Mesenchymal stem cell (in vitro differentiated cells and primary cell): ENCODE results near the gene APCDD1.

Experiments
- DNase-seq: peaks from one replicate; pipeline ENCODE4 v3.0.0-alpha.2; 2013
- H2AFZ ChIP-seq: one replicate; pipeline ENCODE4 v1.6.1; 2013; ENCODE audit warnings: low read depth, mild to moderate bottlenecking, control low read depth, inconsistent platforms, low read length, moderate library complexity
- H2AK5ac ChIP-seq: 2 replicates; pipeline ENCODE4 v1.6.1; 2013; ENCODE audit warnings: low read length, moderate library complexity, mild to moderate bottlenecking, inconsistent platforms; ENCODE audit not compliant: severe bottlenecking
- H2BK120ac ChIP-seq: one replicate; pipeline ENCODE4 v1.6.1; 2013; ENCODE audit warnings: low read depth, mild to moderate bottlenecking, inconsistent platforms, low read length, moderate library complexity
- H2BK12ac ChIP-seq, 2 experiments: one replicate each; pipeline ENCODE4 v1.6.1; 2013; ENCODE audit warnings: inconsistent platforms in 2 of 2, low read length in 2 of 2, mild to moderate bottlenecking in 2 of 2, moderate library complexity in 2 of 2, control low read depth in 1 of 2
- H2BK15ac ChIP-seq: one replicate; pipeline ENCODE4 v1.6.1; 2013; ENCODE audit warnings: mild to moderate bottlenecking, low read depth, inconsistent platforms; ENCODE audit not compliant: poor library complexity, severe bottlenecking
- H2BK5ac ChIP-seq: 2 replicates; pipeline ENCODE4 v1.6.1; 2013; ENCODE audit warnings: low read depth, mild to moderate bottlenecking, low read length, control low read depth, inconsistent platforms; ENCODE audit not compliant: poor library complexity, severe bottlenecking
- H3K14ac ChIP-seq, 2 experiments: one replicate each; pipeline ENCODE4 v1.6.1; 2013; ENCODE audit warnings: inconsistent platforms in 2 of 2, low read length in 2 of 2, control low read depth in 1 of 2, mild to moderate bottlenecking in 1 of 2, moderate library complexity in 1 of 2
- H3K18ac ChIP-seq, 2 experiments: one replicate each; pipeline ENCODE4 v1.6.1; 2013; ENCODE audit warnings: inconsistent platforms in 2 of 2, low read length in 2 of 2, control low read depth in 1 of 2, low read depth in 1 of 2, mild to moderate bottlenecking in 1 of 2
- H3K23ac ChIP-seq, 2 experiments: one replicate each; pipeline ENCODE4 v1.6.1; 2013; ENCODE audit warnings: inconsistent platforms in 2 of 2, low read length in 2 of 2, mild to moderate bottlenecking in 2 of 2, moderate library complexity in 2 of 2, control low read depth in 1 of 2
- H3K27ac ChIP-seq: 2 replicates; pipeline ENCODE4 v1.5.1; 2013; ENCODE audit warnings: mild to moderate bottlenecking, moderate library complexity, low read length, control low read depth, inconsistent platforms; ENCODE audit not compliant: poor library complexity, severe bottlenecking
- H3K27me3 ChIP-seq, 2 experiments: 2 replicates each; pipeline versions ENCODE4 v1.6.1 to v1.7.0; 2013; ENCODE audit warnings: low read length in 2 of 2, mild to moderate bottlenecking in 2 of 2, moderate library complexity in 2 of 2, control low read depth in 1 of 2, inconsistent platforms in 1 of 2; ENCODE audit not compliant: control insufficient read depth in 1 of 2, insufficient read depth in 1 of 2
- H3K36me3 ChIP-seq, 2 experiments: 2 replicates each; pipeline versions ENCODE4 v1.6.1 to v1.7.0; 2013; ENCODE audit warnings: low read length in 2 of 2, control low read depth in 1 of 2, inconsistent platforms in 1 of 2, low read depth in 1 of 2, mild to moderate bottlenecking in 1 of 2; ENCODE audit not compliant: insufficient read depth in 2 of 2, control insufficient read depth in 1 of 2
- H3K4ac ChIP-seq, 2 experiments: one replicate each; pipeline ENCODE4 v1.6.1; 2013; ENCODE audit warnings: inconsistent platforms in 2 of 2, low read length in 2 of 2, mild to moderate bottlenecking in 2 of 2, moderate library complexity in 2 of 2, control low read depth in 1 of 2, low read depth in 1 of 2
- H3K4me1 ChIP-seq: 2 replicates; pipeline ENCODE4 v1.6.1; 2013; ENCODE audit warnings: low read depth, low read length, control low read depth; ENCODE audit not compliant: control insufficient read depth, insufficient read depth
- H3K4me2 ChIP-seq: 2 replicates; pipeline ENCODE4 v1.6.1; 2013; ENCODE audit warnings: low read length, mild to moderate bottlenecking, inconsistent platforms; ENCODE audit not compliant: poor library complexity, severe bottlenecking
- H3K4me3 ChIP-seq, 2 experiments: 2 replicates each; pipeline versions ENCODE4 v1.5.1 to v1.7.0; 2013; ENCODE audit warnings: low read length in 2 of 2, mild to moderate bottlenecking in 2 of 2, control low read depth in 1 of 2, low read depth in 1 of 2; ENCODE audit not compliant: insufficient read depth in 1 of 2
- H3K79me1 ChIP-seq: replicated peaks from 2 replicates; pipeline ENCODE4 v1.6.1; 2013; ENCODE audit warnings: mild to moderate bottlenecking, control low read depth, low read length, inconsistent platforms; ENCODE audit not compliant: poor library complexity, severe bottlenecking
- H3K9ac ChIP-seq: 2 replicates; pipeline ENCODE4 v1.7.0; 2013; ENCODE audit warnings: mild to moderate bottlenecking, low read length, moderate library complexity
- H3K9me3 ChIP-seq: 2 replicates; pipeline ENCODE4 v1.7.0; 2013; ENCODE audit warnings: mild to moderate bottlenecking, low read length; ENCODE audit not compliant: control insufficient read depth
- H4K8ac ChIP-seq: one replicate; pipeline ENCODE4 v1.6.1; 2013; ENCODE audit warnings: inconsistent platforms, mild to moderate bottlenecking, low read length, moderate library complexity
- H4K91ac ChIP-seq: one replicate; pipeline ENCODE4 v1.6.1; 2013; ENCODE audit warnings: mild to moderate bottlenecking, low read length, inconsistent platforms
- whole genome bisulfite sequencing: methylation state at CpG from one replicate; pipeline ENCODE4 v1.1.7; 2013; ENCODE audit warnings: mixed read lengths; 5-methylcytosine and 5-hydroxymethylcytosine counted together

APCDD1 gene

DNA sequence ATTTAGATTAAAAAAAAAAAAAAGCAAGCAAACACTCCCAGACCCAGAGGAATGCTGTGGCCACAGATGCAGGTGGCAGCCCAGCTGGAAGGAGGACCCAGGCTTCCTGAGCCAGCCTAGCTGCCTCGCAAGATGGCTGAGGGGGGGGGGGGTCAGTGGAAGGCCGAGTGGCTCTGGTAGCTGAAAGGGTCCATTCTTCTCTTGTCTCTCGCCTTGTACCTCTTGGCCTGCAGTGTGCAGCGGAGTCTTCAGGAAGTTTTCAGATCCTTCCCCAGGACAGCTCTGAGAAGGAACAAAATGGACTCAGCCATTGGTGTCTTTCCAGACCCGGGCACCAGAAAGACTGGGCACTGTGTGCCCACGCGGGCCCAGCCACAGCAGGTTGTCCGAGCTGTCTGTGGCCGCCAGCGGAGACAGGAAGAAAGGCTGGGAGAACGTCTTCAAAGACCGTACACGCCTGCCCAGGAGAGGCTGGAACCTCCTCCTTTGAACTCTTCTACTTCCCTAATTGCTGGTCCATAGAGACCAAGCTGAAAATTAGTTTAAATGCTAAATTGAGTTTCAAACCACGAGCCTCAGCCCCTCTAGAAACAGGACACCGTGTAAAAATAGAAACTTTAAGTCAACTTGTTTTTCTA, 21.3 kb downstream of the APCDD1 start:
- no peak overlapping the region for H2BK120ac ChIP-seq
- 95% methylated on average over 15 of the region's 15 CpGs for WGBS
- H3K9ac ChIP-seq: no peak overlapping the region
- no peak overlapping the region for H3K14ac ChIP-seq
- H3K79me1 ChIP-seq: no peaks in the 10 kb centered on the region
- no peak overlapping the region for H2BK5ac ChIP-seq
- H2AFZ ChIP-seq: no peak overlapping the region
- no peak overlapping the region for H3K4ac ChIP-seq
- no peak for DNase-seq
- H4K8ac ChIP-seq: no peak overlapping the region
- no peak overlapping the region for H3K23ac ChIP-seq
- no peak overlapping the region for H3K4me3 ChIP-seq
- no peak overlapping the region for H3K18ac ChIP-seq
- H3K36me3 ChIP-seq: peaks cover 0 to 4% of the 10 kb centered on the region in 2 experiments
- H4K91ac ChIP-seq: no peak overlapping the region
- H3K4me1 ChIP-seq: peaks cover 2% of the 10 kb centered on the region
- peaks cover 9 to 44% of the 10 kb centered on the region in 2 experiments for H3K27me3 ChIP-seq
- no peak overlapping the region for H2BK12ac ChIP-seq
- H3K4me2 ChIP-seq: no peak overlapping the region
- H2BK15ac ChIP-seq: no peak overlapping the region
- H2AK5ac ChIP-seq: no peak overlapping the region
- H3K9me3 ChIP-seq: no peaks in the 10 kb centered on the region
- H3K27ac ChIP-seq: no peak overlapping the region

DNA sequence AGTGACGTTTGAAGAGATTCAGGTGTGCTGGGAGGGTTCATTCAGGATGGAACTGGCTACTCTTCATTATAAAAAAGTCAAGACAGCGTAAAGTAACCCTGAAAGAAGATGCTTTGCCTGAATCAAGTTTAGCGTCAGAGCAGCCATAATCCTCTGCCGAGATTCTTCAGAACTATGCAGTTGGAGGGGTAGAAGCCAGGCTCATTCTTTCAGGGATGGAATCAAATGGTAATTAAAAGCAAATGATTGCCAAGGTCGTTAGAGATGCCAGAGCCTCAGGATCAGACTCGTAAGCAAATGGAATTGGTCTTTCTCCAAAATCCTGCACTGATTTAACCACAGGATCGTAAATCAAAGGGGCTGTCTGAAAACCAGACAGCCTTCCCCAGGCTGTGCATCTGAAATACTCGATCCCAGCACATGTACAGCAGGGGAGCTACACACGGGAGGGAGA, 21.9 kb downstream of the APCDD1 start:
- no peak overlapping the region for H2BK15ac ChIP-seq
- peaks cover 0 to 4% of the 10 kb centered on the region in 2 experiments for H3K36me3 ChIP-seq
- WGBS: 55% methylated on average over 9 of the region's 9 CpGs
- no peak overlapping the region for H2AFZ ChIP-seq
- H3K9ac ChIP-seq: no peak overlapping the region
- H3K23ac ChIP-seq: no peak overlapping the region
- H4K8ac ChIP-seq: no peak overlapping the region
- H3K4me1 ChIP-seq: peaks cover 2% of the 10 kb centered on the region
- H3K27me3 ChIP-seq: peaks cover 9 to 44% of the 10 kb centered on the region in 2 experiments
- H3K27ac ChIP-seq: no peak overlapping the region
- no peak overlapping the region for H2BK120ac ChIP-seq
- H2BK12ac ChIP-seq: no peak overlapping the region
- H3K18ac ChIP-seq: no peak overlapping the region
- H3K4me2 ChIP-seq: no peak overlapping the region
- H3K9me3 ChIP-seq: no peaks in the 10 kb centered on the region
- H3K79me1 ChIP-seq: no peaks in the 10 kb centered on the region
- H3K4me3 ChIP-seq: no peak overlapping the region
- no peak overlapping the region for H2AK5ac ChIP-seq
- no peak overlapping the region for H3K4ac ChIP-seq
- H4K91ac ChIP-seq: no peak overlapping the region
- no peak overlapping the region for H3K14ac ChIP-seq
- DNase-seq: peak; percentile 21
- no peak overlapping the region for H2BK5ac ChIP-seq

DNA sequence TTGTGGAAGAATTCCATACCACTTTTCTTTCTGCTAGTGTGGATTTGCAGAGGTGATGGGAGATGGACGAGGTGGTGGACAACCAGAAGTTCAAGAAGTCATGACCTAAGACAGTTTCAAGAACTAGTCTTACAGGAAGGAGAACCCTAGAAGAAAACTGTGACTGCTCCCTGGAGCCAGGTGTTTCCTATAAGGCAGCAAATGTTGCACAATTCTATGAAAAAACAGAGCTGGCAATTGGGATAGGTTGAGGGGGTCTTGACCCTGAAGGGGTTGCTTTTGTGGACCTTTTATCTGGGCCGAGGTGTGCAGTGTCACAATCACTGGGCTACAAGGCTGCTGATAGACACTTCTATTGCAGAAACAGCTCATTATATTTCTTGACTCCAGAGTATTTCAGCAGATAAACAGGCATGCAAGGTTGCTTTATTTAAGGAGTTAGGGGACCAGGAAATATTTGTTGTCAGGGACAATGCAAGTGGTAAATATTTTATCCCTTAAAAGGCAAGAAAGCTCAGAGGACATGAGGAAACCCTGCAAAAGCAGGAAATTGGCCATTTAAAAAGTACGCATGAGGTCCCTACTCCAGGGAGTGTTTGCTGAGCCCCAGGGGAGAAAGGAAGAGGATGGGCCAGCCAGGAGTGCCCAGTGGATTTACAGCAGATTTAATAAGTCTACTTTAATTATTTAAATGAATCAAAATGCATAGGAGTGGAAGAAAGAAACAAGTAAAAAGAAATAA, 22.9 kb downstream of the APCDD1 start:
- no peak overlapping the region for H3K4me2 ChIP-seq
- no peak overlapping the region for H2BK5ac ChIP-seq
- no peak overlapping the region for H3K18ac ChIP-seq
- H2BK12ac ChIP-seq: no peak overlapping the region
- no peak for DNase-seq
- 26% methylated on average over 2 of the region's 3 CpGs for WGBS
- no peak overlapping the region for H2AFZ ChIP-seq
- no peak overlapping the region for H4K91ac ChIP-seq
- no peak overlapping the region for H3K23ac ChIP-seq
- H3K4me3 ChIP-seq: no peak overlapping the region
- no peak overlapping the region for H3K4ac ChIP-seq
- H2BK120ac ChIP-seq: no peak overlapping the region
- no peak overlapping the region for H4K8ac ChIP-seq
- no peaks in the 10 kb centered on the region for H3K79me1 ChIP-seq
- H3K14ac ChIP-seq: no peak overlapping the region
- peaks cover 0 to 4% of the 10 kb centered on the region in 2 experiments for H3K36me3 ChIP-seq
- peaks cover 2% of the 10 kb centered on the region for H3K4me1 ChIP-seq
- H3K9me3 ChIP-seq: no peaks in the 10 kb centered on the region
- H2AK5ac ChIP-seq: no peak overlapping the region
- peaks cover 9 to 45% of the 10 kb centered on the region in 2 experiments for H3K27me3 ChIP-seq
- no peak overlapping the region for H3K9ac ChIP-seq
- no peak overlapping the region for H3K27ac ChIP-seq
- no peak overlapping the region for H2BK15ac ChIP-seq

DNA sequence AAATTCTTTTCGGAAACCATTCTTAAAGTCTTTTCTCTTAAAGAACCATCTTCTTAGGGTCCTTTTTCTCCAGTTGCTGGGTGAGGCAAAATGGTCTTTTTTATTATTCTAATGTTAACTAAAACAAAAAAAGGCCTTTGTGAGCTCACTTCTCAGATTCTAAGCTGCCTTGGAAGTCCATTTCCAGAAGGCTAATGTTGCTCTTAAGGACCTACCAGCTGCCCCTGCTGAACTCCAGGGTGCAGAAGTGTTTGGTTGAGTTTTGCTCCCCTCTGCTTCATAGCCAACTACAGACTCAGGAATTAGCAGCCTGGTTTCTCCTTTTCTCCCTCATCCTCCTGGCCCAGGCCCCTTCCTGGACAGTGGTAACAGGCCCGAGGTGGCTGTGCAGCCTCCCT, 23.4 kb downstream of the APCDD1 start:
- no peak for DNase-seq
- 72% methylated on average over 1 of the region's 2 CpGs for WGBS
- Histone ChIP-seq H3K9me3 (no peaks in the 10 kb centered on the region), H2AFZ (no peak overlapping the region), H3K23ac (peak overlapping the region in 1 of 2 experiments; percentile 89), H3K18ac (peak overlapping the region in 1 of 2 experiments; percentile 62), H4K91ac (no peak overlapping the region), H3K27me3 (peaks cover 9 to 49% of the 10 kb centered on the region in 2 experiments), H2BK5ac (no peak overlapping the region), H3K27ac (no peak overlapping the region), H3K4me1 (peaks cover 2% of the 10 kb centered on the region), H3K9ac (no peak overlapping the region), H3K36me3 (peaks cover 0 to 4% of the 10 kb centered on the region in 2 experiments), H2BK15ac (peak overlapping the region; percentile 40), H3K4me3 (peak overlapping the region in 1 of 2 experiments; percentile 26), H2BK120ac (no peak overlapping the region), H3K4me2 (no peak overlapping the region), H3K14ac (peak overlapping the region in 1 of 2 experiments; percentile 75), H2AK5ac (no peak overlapping the region), H3K4ac (no peak overlapping the region), H2BK12ac (peak overlapping the region in 1 of 2 experiments; percentile 71), H3K79me1 (no peaks in the 10 kb centered on the region), H4K8ac (no peak overlapping the region)
